GM12864 (cell line): ENCODE results near the gene CORIN.

Experiments
- DNase-seq: peaks from one replicate; pipeline ENCODE4 v3.0.0-alpha.2; 2011; ENCODE audit warnings: low read depth
- H3K4me3 ChIP-seq: 2 replicates; pipeline ENCODE4 v1.5.1; 2011; ENCODE audit warnings: mild to moderate bottlenecking, low read depth, low read length, control low read depth
- TF ChIP-seq, protein P1 (sequence below): IDR thresholded peaks from 2 replicates; pipeline ENCODE4 v1.5.1; 2011; ENCODE audit warnings: low read depth, mild to moderate bottlenecking, moderate library complexity, low read length, control low read depth, inconsistent platforms; ENCODE audit errors: missing control alignments

Gene CORIN

DNA sequence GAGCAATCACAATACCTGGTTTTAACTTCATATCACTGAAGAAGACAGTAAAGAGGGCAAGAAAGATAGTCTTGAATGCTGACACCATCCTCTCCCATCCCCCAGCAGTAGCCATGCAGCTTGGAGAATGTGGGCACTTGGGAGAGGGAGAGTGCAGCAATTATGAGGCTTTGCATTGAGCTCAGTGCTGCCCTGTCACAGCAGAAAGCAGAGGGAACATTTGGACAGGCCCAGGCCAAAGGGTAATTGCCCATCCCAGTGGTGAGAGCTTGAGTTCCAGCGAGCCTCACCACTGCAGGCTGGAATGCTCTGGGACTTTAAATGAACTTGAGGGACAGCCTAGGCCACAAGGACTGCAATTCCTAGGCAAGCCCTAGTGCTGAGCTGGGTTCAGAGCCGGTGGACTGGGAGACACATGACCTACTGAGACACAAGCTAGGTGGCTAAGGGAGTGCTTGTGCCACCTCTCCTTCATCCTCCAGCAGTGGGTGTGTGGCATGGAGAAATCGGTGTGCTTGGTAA is 36.3 kb downstream of the CORIN start:
- no peak for DNase-seq
- TF ChIP-seq, protein P1, sequence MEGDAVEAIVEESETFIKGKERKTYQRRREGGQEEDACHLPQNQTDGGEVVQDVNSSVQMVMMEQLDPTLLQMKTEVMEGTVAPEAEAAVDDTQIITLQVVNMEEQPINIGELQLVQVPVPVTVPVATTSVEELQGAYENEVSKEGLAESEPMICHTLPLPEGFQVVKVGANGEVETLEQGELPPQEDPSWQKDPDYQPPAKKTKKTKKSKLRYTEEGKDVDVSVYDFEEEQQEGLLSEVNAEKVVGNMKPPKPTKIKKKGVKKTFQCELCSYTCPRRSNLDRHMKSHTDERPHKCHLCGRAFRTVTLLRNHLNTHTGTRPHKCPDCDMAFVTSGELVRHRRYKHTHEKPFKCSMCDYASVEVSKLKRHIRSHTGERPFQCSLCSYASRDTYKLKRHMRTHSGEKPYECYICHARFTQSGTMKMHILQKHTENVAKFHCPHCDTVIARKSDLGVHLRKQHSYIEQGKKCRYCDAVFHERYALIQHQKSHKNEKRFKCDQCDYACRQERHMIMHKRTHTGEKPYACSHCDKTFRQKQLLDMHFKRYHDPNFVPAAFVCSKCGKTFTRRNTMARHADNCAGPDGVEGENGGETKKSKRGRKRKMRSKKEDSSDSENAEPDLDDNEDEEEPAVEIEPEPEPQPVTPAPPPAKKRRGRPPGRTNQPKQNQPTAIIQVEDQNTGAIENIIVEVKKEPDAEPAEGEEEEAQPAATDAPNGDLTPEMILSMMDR, result no peak
- no peak overlapping the region for H3K4me3 ChIP-seq

- TF ChIP-seq, protein P1, result no peak
- DNase-seq, result no peak
- no peak overlapping the region for H3K4me3 ChIP-seq
Measured at GRCh38 chr4:47798165-47798564, 39.7 kb downstream of the CORIN start.

DNA sequence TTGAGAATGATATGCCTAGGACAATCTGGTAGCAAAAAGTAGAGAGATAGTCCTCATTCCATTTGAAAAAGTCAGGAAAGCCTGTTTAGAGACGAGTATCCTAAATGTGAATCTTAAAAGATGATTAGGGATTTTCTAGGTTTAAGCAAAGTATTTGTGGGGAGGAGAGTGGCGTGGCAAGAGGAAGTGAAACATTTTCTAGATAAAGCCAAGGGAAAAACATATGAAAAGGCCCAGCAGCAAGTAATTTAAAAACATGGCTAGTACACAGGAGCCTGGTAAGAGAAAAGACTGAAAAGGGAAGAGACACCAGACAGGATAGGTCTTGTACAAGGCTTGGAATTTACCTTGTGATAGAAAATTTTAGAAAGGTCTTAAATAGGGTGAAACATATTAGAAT is 45.9 kb downstream of the CORIN start:
- H3K4me3 ChIP-seq, result no peak overlapping the region
- DNase-seq, result no peak
- TF ChIP-seq, protein P1, result no peak

DNA sequence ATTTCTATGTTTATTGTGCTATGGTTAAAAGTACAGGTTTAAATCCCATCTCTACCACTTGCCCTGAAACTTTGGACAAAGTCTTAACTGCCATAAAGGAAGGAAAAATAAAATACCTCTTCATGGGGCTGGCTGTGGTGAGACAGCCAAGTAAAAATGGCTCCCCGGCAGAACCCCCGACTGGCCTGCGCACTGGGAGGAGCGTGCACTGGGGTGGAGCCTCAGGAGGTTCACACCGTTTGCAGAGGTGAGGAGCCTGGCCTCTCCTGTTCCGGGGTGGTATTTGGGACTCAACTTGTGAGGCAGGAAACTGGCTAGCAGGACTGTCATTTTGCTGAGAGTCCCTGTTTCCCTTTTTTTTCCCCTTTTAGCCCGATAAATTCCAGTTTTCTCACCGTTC is 47.8 kb downstream of the CORIN start:
- no peak overlapping the region for H3K4me3 ChIP-seq
- DNase-seq, result no peak
- TF ChIP-seq, protein P1, result no peak

GRCh38 chr4:47788126-47788525 is 49.7 kb downstream of the CORIN start:
- H3K4me3 ChIP-seq, result no peak overlapping the region
- TF ChIP-seq, protein P1, result no peak
- DNase-seq, result no peak

DNA sequence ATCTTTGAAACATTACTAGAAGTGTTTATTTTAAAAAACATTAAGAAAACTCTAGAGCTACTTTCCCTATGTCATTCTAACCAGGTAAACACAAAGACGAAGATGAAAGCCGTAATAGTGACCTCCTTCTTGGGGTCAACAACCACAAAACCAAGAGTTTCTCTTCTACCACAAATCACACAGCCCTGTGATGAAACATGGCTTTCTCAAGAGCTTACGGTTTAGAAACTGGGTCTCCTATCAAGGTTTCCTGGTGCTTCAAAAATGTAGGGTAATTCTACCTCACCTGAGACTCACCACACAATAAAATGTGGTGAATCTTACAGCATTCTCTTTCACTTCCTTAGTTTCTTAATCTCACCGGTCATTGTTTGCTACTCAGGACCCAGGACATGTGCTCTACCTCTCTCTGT is 50.9 kb downstream of the CORIN start:
- TF ChIP-seq, protein P1, result no peak
- H3K4me3 ChIP-seq, result no peak overlapping the region
- peak; percentile 34 for DNase-seq

GRCh38 chr4:47785153-47785552 is 52.7 kb downstream of the CORIN start:
- no peak overlapping the region for H3K4me3 ChIP-seq
- no peak for DNase-seq
- TF ChIP-seq, protein P1, result no peak
